ENCODE measurements around the gene CTNNBL1. TPM values are rescaled to one million over a fixed set of nuclear protein-coding genes. Genes with fewer than 3 reads are reported as not detected.

The CTNNBL1 gene
- polyA plus RNA-seq, 3 donors from 2014 or later, result 99.5 to 109 (median 105) TPM

DNA sequence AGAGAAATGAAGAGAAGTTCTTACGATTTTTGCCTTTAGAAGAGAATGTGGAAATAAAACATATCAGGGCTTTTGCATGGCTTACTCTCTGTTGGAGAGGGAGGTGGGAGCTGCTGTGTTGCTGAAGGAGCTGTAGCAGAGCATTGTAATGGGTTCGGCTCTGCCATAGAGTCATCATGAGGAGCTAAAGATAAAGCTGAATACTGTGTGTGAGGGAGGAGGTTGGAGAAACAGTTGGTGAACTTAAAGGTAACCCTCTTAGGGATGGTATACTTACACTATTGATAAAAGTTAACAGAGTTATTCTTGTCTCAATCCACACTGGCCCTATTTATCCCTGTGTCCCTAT, 34.8 kb downstream of the CTNNBL1 start:
- Mint-ChIP-seq H3K27ac (peak overlapping the region in 2 of 6 donors; percentile 13 to 53), H3K36me3 (peaks cover 4 to 11% (median 9%) of the 10 kb centered on the region in 3 donors), H3K4me3 (no peak overlapping the region), H3K27me3 (ENCODE audit: low read depth in 3 of 3) (no peaks in the 10 kb centered on the region), H3K4me1 (peaks cover 29 to 62% of the 10 kb centered on the region in 2 donors), H3K9me3 (no peaks in the 10 kb centered on the region)
- DNase-seq, result no peak

DNA sequence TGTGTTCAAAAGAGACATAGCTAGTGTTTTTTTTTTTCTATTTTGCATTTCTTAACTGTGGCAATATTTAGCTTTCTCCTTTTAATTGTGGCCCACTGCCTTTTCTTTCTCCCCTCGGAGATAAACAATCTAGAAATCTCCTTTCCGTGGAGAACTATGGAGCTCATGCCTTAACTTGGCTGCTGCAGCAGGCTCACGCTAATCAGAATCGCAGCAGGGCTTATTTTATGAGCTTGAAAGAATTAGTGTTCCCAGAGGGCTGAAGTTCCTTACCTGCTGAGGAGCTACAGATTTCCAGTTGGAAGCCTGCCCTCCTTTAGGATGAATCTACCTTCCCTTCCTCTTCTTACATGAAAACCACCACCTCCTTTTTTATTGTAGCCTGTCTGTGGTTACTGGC, 35.6 kb downstream of the CTNNBL1 start:
- Mint-ChIP-seq H3K4me1 (peaks cover 23 to 56% of the 10 kb centered on the region in 2 donors), H3K36me3 (peaks cover 4 to 15% (median 9%) of the 10 kb centered on the region in 3 donors), H3K27ac (no peak overlapping the region), H3K9me3 (no peaks in the 10 kb centered on the region), H3K27me3 (ENCODE audit: low read depth in 3 of 3) (no peaks in the 10 kb centered on the region), H3K4me3 (no peak overlapping the region)
- DNase-seq, result no peak

DNA sequence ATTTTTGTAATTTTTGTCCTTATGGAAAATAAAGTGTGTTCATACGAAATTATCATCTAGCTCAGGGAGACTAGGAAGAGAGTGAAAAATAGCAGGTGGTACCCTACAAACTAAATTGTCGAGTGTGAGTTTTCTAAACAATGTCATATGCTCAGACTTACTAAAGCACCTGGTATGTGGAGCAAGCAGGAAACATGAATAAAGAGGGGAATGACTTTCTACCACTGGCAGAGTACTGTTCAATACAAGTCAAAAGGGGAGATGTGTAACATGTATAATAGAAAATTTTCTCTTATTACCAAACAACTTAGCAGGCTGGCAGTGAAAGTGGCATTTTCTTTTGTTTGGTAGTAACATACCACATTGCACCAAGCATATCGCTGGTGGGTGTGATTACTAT, 36.1 kb downstream of the CTNNBL1 start:
- Mint-ChIP-seq H3K36me3 (peaks cover 4 to 15% (median 9%) of the 10 kb centered on the region in 3 donors), H3K4me1 (peaks cover 23 to 53% of the 10 kb centered on the region in 2 donors), H3K9me3 (no peaks in the 10 kb centered on the region), H3K4me3 (no peak overlapping the region), H3K27ac (no peak overlapping the region), H3K27me3 (ENCODE audit: low read depth in 3 of 3) (no peaks in the 10 kb centered on the region)
- DNase-seq, result no peak

DNA sequence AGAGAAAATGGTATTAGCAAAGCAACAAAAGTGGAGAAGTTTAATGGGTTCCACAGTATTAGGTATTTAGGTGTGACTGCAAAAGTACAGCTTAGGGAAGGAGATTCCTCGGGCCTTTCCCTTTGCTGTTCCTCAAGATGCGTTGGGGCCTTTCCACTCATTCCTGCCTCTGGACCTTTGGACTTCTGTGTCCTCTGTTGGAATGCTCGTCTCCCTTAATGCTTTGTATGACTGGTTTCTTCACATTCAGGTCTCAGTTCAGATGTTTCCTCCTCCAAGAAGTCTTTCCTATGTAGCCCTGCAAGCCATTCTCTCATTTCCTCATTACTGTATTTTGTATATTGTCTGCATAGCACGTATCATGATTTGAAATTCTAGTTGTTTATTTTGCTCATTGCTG, 39.6 kb downstream of the CTNNBL1 start:
- Mint-ChIP-seq H3K27me3 (ENCODE audit: low read depth in 3 of 3) (no peaks in the 10 kb centered on the region), H3K36me3 (peaks cover 24 to 36% (median 26%) of the 10 kb centered on the region in 3 donors), H3K27ac (no peak overlapping the region)

DNA sequence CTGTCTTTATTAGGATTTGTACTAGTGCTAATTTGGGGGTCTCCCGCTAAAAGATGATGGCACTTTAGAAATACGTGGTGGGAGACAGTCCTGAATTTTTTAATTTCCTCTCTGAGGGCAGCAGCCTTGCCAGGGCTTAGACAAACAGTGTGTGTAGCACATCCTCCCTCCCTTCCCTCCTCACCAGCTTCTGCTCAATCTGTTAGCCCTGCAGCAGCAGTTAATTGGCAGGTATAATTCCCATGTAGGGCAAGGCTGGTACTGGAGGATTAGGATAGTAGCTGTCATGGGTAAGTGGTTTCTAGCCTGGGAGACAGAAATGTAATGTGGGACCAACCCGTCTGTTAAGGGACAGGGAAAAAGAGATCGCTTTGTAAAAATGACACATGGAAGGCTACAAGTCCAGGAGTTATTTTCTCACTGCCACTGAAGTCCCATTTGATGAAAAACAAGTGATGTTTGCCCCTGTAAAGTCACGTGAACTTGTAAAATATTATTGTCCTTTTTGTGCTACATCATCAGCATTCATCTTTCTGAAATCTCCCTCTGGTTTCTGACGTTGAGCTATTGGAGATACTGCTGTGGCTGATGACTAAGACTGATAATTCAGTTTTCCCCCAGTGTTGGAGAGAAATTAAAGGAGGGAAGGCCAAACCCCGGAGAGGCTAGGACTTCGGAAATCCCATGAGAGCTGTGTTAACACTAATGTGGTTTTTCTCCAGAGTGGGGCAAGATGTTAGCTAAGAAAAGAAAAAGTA, 40.6 kb downstream of the CTNNBL1 start:
- Mint-ChIP-seq H3K27ac (no peak overlapping the region), H3K4me3 (no peak overlapping the region)

More for the DNA sequence above, 39.6 kb downstream of the CTNNBL1 start:
- no peak for DNase-seq
- no peak overlapping the region for H3K4me3 Mint-ChIP-seq
- H3K9me3 Mint-ChIP-seq, result peaks cover 0 to 2% (median 0%) of the 10 kb centered on the region in 6 donors
- peaks cover 13 to 29% of the 10 kb centered on the region in 2 donors for H3K4me1 Mint-ChIP-seq

DNA sequence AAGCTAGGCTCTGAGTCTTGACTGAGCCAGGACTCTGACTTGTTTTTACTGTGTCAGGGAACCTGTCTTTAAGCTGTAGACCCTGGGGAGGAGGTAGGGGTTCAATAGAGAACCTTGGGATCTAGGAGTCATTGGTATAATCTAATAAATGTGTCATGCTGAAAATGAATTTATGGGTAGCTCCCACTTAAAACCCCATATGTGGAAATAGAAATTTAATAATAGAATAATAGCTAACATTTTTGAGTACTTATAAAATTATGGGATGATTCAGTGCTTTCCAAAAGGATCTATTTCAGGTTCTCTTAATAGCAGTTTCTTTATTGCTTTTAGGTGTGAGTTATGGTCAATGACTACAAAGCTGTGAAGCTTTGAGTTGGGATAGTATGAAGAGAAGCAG, 41.7 kb downstream of the CTNNBL1 start:
- Mint-ChIP-seq H3K36me3 (peaks cover 28 to 49% (median 43%) of the 10 kb centered on the region in 3 donors), H3K4me3 (no peak overlapping the region), H3K27ac (peak overlapping the region in 1 of 6 donors; percentile 18), H3K27me3 (ENCODE audit: low read depth in 3 of 3) (no peaks in the 10 kb centered on the region), H3K9me3 (peaks cover 0 to 2% (median 0%) of the 10 kb centered on the region in 6 donors), H3K4me1 (peaks cover under 1 to 8% of the 10 kb centered on the region in 2 donors)
- no peak for DNase-seq

More for the DNA sequence above, 40.6 kb downstream of the CTNNBL1 start:
- peaks cover 28 to 42% (median 36%) of the 10 kb centered on the region in 3 donors for H3K36me3 Mint-ChIP-seq
- DNase-seq, result no peak
- H3K27me3 Mint-ChIP-seq (ENCODE audit: low read depth in 3 of 3), result no peaks in the 10 kb centered on the region
- H3K9me3 Mint-ChIP-seq, result peaks cover 0 to 2% (median 0%) of the 10 kb centered on the region in 6 donors
- peaks cover 9 to 19% of the 10 kb centered on the region in 2 donors for H3K4me1 Mint-ChIP-seq

DNA sequence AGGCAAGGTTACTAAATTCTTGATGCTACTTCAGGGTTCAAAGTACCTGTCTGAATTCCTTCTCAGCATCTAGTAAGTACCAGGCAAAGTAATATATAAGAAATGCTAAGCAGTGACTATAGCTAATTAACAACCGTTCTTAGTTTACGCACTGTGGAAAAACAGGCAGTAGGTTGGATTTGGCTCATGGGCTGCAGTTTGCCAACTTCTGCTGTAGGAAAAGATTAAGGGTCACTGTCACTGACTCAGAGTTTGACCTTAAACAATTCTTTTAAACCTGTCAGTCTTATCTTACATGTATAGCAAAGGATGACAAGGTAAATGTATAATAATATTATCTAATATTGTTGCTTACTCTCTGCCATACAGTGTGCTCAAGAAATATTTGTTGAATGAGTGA, 42.3 kb downstream of the CTNNBL1 start:
- no peak overlapping the region for H3K4me3 Mint-ChIP-seq
- H3K27me3 Mint-ChIP-seq (ENCODE audit: low read depth in 3 of 3), result no peaks in the 10 kb centered on the region
- no peak for DNase-seq
- H3K9me3 Mint-ChIP-seq, result peaks cover 0 to 2% (median 0%) of the 10 kb centered on the region in 6 donors
- no peak overlapping the region for H3K27ac Mint-ChIP-seq
- H3K4me1 Mint-ChIP-seq, result peaks cover 0 to 7% of the 10 kb centered on the region in 2 donors
- peaks cover 28 to 49% (median 43%) of the 10 kb centered on the region in 3 donors for H3K36me3 Mint-ChIP-seq

DNA sequence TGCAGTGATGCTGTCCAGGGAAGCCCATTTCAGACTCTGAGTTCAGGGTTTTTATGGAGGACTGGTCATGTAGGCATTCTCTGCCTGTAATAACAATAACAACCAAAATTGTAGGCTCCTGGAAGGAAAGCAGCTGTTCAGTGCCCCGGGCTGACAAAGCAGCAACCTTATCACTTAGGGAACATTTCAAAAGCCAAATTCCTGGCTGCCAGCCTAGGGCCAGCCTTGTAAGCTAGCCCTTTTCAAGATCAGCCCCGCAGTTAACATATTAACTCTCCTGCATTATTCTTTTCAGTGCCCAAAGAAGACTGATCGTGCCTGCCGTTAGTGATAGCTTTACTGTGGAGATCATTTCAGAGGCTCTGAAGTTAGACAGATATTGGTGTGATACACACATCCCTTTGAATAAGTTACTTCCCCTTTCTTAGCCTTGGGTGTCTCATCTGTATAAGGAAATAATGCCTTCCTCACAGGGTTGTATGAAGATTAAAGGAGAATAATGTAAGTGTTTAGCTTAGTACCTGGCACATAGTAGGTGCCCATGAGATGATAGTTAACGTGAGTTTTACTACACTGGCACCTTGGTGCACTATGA, 44.1 kb downstream of the CTNNBL1 start:
- Mint-ChIP-seq H3K36me3 (peaks cover 27 to 41% (median 38%) of the 10 kb centered on the region in 3 donors), H3K4me3 (no peak overlapping the region), H3K27me3 (ENCODE audit: low read depth in 3 of 3) (no peaks in the 10 kb centered on the region), H3K4me1 (no peaks in the 10 kb centered on the region), H3K9me3 (peaks cover 0 to 2% (median 0%) of the 10 kb centered on the region in 6 donors), H3K27ac (no peak overlapping the region)
- DNase-seq, result no peak

DNA sequence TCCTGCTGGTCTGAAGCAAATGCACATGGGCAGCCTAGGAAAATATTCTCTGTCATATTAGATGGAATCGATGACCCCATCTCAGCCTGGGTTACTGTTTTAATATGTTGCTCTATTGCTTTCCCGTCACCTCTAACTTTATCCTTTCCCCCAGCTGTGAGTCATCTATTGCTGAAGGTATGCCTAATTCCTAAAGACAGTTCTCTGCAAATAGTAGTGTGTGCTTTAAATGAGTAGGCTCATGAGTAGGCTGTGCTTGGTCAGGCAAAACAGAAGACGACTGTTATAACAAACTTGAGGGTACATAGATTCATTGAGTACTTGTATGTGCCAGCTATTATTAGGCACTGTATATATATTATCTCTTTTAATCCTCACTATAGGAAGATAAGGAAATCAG, 47.2 kb downstream of the CTNNBL1 start:
- no peaks in the 10 kb centered on the region for H3K27me3 Mint-ChIP-seq (ENCODE audit: low read depth in 3 of 3)
- H3K27ac Mint-ChIP-seq, result no peak overlapping the region
- peaks cover 5 to 10% of the 10 kb centered on the region in 2 donors for H3K4me1 Mint-ChIP-seq
- no peak for DNase-seq
- no peak overlapping the region for H3K4me3 Mint-ChIP-seq
- peaks cover 15 to 34% (median 33%) of the 10 kb centered on the region in 3 donors for H3K36me3 Mint-ChIP-seq
- H3K9me3 Mint-ChIP-seq, result peaks cover 0 to 2% (median 0%) of the 10 kb centered on the region in 6 donors

DNA sequence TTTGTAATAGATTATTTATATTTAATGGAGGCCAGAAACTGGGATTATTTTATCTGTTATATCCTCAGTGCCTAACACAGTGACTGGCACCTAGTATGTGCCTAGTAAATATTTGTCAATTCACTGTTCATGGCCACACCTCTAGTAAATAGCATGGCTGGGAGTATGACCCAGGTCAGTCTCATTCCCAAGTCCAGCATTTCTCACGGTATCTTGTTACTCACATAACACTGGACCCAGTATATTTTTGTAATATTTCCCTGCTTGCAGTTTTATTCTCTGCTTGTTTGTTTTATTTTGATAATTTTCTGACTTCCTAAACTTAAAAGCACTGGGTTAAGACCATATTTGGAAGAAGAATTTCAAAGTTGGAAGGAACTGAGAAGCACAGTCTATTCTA, 47.7 kb downstream of the CTNNBL1 start:
- no peak for DNase-seq
- H3K36me3 Mint-ChIP-seq, result peaks cover 15 to 37% (median 34%) of the 10 kb centered on the region in 3 donors
- H3K27me3 Mint-ChIP-seq (ENCODE audit: low read depth in 3 of 3), result no peaks in the 10 kb centered on the region
- H3K27ac Mint-ChIP-seq, result no peak overlapping the region
- H3K4me1 Mint-ChIP-seq, result peaks cover 5 to 10% of the 10 kb centered on the region in 2 donors
- peaks cover 0 to 2% (median 0%) of the 10 kb centered on the region in 6 donors for H3K9me3 Mint-ChIP-seq
- H3K4me3 Mint-ChIP-seq, result no peak overlapping the region

DNA sequence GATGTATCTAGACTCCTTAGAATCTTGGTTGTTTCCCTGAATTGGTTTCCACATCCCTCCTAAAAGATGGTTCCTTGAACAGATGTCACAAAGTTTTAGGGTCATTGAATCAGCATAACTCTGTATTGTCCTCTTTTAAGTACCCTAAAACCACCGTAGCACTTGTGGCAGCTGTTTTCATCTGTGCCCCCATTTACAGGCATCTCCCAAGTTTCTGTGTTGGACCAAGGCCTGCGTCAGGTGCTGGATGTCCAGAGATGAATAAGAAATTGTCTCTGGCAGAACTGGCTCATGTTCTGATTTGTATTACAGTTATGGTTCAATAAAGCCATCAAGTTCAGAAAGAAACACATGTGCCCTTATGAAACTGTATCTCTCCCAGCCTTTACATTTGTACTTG, 48.3 kb downstream of the CTNNBL1 start:
- peaks cover 15 to 38% (median 33%) of the 10 kb centered on the region in 3 donors for H3K36me3 Mint-ChIP-seq
- no peaks in the 10 kb centered on the region for H3K27me3 Mint-ChIP-seq (ENCODE audit: low read depth in 3 of 3)
- H3K4me1 Mint-ChIP-seq, result peaks cover 5 to 10% of the 10 kb centered on the region in 2 donors
- no peak for DNase-seq
- no peak overlapping the region for H3K4me3 Mint-ChIP-seq
- peaks cover 0 to 2% (median 0%) of the 10 kb centered on the region in 6 donors for H3K9me3 Mint-ChIP-seq
- H3K27ac Mint-ChIP-seq, result no peak overlapping the region

DNA sequence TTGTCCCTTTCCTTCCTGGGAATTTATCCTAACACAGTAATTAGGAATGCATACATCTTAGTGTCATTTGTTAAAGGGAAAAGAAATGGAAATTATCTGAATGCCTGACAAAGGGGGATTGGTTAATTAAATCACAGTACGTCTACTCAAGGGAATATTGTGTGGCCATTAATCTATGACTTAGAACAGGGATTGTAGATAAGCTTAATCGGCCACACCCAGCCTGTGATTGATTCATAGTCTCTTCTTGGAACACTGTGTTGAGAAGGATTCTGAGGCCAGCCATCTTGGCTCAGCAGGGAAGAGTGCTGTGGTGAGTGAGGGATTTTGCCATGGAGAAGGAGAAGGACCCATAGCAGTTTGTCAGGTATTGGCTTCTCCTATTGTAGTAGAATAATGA, 50.5 kb downstream of the CTNNBL1 start:
- H3K4me1 Mint-ChIP-seq, result peaks cover 5 to 10% of the 10 kb centered on the region in 2 donors
- no peaks in the 10 kb centered on the region for H3K27me3 Mint-ChIP-seq (ENCODE audit: low read depth in 3 of 3)
- peaks cover 7 to 39% (median 12%) of the 10 kb centered on the region in 3 donors for H3K36me3 Mint-ChIP-seq
- no peaks in the 10 kb centered on the region for H3K9me3 Mint-ChIP-seq
- no peak overlapping the region for H3K27ac Mint-ChIP-seq
- H3K4me3 Mint-ChIP-seq, result no peak overlapping the region
- DNase-seq, result no peak

DNA sequence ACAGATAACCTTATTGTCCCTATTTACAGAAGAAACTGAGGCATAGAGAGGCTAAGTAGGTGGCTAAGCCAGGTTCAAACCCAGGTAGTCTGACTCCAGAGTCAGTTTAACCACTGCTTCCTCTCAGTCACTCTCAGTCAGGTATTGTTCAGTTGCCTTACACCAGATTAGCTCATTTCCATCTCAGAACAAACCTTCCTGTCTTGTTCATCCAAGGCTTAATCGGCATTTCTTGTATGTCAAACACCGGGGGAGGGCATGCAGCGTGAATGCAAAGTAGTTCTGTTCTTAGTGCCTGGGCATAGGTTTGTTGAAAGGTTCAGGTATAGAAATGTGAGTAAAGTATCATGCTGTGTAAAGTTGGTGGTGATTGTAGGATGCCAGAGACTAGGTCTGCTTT, 51.7 kb downstream of the CTNNBL1 start:
- Mint-ChIP-seq H3K36me3 (peaks cover 4 to 35% (median 12%) of the 10 kb centered on the region in 3 donors), H3K27me3 (ENCODE audit: low read depth in 3 of 3) (no peaks in the 10 kb centered on the region), H3K4me3 (peak overlapping the region in 1 of 5 donors; percentile 2), H3K27ac (peak overlapping the region in 2 of 6 donors; percentile 10 to 43), H3K9me3 (no peaks in the 10 kb centered on the region), H3K4me1 (peaks cover 5 to 10% of the 10 kb centered on the region in 2 donors)
- no peak for DNase-seq

DNA sequence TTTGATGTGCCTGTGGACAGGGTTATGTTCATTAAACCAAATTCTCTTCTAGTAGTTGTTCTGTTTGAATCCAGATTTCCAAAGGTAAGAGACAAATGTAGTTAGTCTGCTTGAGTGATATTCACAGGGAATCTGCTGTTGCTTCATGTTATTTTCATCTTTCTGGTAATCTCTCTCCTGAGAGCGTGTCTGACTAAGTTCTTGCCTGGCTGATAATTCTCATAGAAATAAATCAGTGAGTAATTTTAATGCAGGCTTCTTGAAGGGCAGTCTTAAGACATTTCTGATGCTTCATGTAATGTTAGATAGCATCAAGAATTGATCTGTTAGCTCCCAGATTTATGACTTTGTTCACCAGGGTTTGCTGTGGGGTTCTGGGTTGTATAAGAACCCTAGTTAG, 54.2 kb downstream of the CTNNBL1 start:
- H3K36me3 Mint-ChIP-seq, result peaks cover 5 to 46% (median 17%) of the 10 kb centered on the region in 3 donors
- H3K27me3 Mint-ChIP-seq (ENCODE audit: low read depth in 3 of 3), result no peaks in the 10 kb centered on the region
- H3K4me1 Mint-ChIP-seq, result peaks cover 5 to 10% of the 10 kb centered on the region in 2 donors
- H3K27ac Mint-ChIP-seq, result no peak overlapping the region
- no peak overlapping the region for H3K4me3 Mint-ChIP-seq
- DNase-seq, result no peak
- no peaks in the 10 kb centered on the region for H3K9me3 Mint-ChIP-seq

Measured in immature natural killer cell (primary cell).